Pulmonary artery endothelial cell (primary cell): Measurements from ENCODE around the gene FAM13A. TPM values are rescaled to one million over a fixed set of nuclear protein-coding genes. Genes with fewer than 3 reads are reported as not detected.

Experiments used
- DNase-seq: peaks from one replicate; pipeline ENCODE4 v3.0.0-alpha.2; 2011; ENCODE audit warnings: low read depth, low spot score
- total RNA-seq: library from RNA; depleted of rRNA; stranded (reverse); fragments of >200 nt; gene quantifications from 2 replicates; pipeline ENCODE4 v1.2.3, GENCODE V29; 2014

The FAM13A gene
- total RNA-seq, 1 donor from 2014 or later, result 4.0 TPM

DNA sequence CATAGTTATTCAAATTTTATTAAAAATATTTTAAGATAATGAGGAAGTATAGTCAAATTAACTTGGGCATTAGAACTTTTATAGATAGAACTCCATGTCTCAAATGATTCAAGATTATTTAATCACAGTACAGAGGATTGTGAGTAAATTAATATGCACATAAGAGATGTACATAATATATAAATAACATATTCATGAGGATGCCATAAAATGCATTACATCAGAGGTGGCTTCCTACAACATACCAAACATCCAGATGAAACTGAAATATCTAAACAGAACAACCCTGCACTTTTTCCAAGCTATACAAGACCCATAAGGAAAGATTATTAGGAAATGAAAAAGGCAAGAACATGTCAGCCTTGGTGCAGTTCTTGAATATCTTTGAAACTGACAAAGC, 268.1 kb downstream of the FAM13A start:
- no peak for DNase-seq

GRCh38 chr4:88788424-88788823, 268.6 kb downstream of the FAM13A start:
- no peak for DNase-seq

- DNase-seq, result no peak
Observed at GRCh38 chr4:88786011-88786410, 271.0 kb downstream of the FAM13A start.

GRCh38 chr4:88780389-88780788, 276.6 kb downstream of the FAM13A start:
- DNase-seq, result no peak

DNA sequence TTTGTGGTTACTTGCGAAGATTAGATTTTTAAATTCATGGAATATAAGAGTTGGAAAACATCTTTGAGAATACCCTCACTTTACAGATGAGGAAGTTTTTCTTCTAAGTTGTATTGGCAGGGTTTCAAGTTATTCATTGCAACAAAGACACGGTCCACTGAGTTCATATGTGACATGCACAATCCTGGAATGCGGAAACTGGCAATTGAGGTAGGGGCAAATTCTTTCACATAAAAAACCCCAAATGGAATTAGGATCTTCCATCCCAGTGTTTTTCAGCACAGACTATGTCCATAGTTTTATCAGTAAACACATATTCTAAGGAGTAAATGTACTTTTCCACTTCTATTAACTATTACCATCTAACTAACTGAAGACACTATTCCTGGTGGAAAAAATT, 277.6 kb downstream of the FAM13A start:
- no peak for DNase-seq

- DNase-seq, result no peak
Observed at GRCh38 chr4:88775529-88775928, 281.5 kb downstream of the FAM13A start.

GRCh38 chr4:88775026-88775425, 282.0 kb downstream of the FAM13A start:
- DNase-seq, result no peak

GRCh38 chr4:88771883-88772450, 285.0 kb downstream of the FAM13A start:
- no peak for DNase-seq

GRCh38 chr4:88765729-88766128, 291.3 kb downstream of the FAM13A start:
- peak; percentile 40 for DNase-seq

- no peak for DNase-seq
Observed at GRCh38 chr4:88763075-88763474, 293.9 kb downstream of the FAM13A start.

GRCh38 chr4:88761861-88762523, 295.0 kb downstream of the FAM13A start:
- no peak for DNase-seq

GRCh38 chr4:88761342-88761741, 295.6 kb downstream of the FAM13A start:
- no peak for DNase-seq

DNA sequence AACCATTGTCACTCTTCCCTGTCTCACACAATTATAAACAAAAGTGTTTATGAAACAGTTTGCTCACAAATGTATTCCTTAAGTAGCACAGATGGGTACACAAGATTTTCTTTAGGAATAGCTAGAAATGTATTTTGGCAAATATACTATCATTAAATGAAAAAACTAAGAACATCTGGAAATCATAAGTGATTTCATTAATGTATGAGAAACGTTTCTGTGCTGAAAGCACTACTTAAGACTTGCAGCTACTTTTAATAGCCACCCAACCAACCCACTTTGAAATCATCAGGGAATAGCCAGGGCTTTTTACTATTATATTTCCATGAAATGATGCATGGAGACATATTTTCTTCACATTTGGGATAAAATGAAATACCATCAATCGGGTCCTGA, 297.1 kb downstream of the FAM13A start:
- DNase-seq, result no peak

DNA sequence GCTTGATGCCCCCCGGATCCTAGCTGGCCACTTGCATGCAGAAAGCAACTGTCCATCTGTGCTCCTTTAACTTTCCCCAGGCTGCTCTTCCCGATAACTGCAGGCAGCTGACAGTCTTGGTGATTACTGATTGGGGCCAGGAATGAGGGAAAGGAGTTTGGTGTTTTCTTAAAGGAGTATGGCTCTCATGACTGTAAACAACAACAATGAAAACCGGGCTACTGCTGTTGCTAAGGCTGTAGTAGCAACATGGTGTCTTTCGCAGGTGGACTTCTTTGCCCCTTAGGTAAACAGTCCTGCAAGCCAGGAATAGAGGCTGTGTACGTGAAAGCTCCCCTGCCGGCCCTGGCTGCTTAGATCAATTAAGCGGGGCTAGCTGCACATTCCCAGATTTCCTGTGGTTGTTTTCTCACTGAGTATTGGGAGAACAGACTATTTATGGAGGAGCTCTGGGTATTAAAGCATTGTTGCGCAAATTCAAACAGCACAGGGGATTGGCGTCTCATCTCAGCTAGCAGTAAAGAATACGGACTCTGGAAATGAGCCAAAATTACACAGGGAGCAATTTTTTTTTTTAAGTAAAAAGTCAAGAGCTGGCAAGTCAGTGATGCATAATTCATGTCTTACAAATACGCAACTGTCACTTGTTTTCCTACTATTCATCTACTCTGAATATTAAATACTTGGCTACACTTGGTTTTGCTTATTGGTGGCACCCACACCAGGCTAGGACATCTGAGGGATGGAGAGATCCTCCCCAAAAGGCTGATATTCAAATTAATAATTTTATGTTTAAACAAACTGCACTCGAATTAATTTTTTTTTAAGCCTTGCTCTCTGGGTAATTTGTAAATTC, 297.7 kb downstream of the FAM13A start:
- no peak for DNase-seq

GRCh38 chr4:88758264-88758663, 298.7 kb downstream of the FAM13A start:
- DNase-seq, result no peak

DNA sequence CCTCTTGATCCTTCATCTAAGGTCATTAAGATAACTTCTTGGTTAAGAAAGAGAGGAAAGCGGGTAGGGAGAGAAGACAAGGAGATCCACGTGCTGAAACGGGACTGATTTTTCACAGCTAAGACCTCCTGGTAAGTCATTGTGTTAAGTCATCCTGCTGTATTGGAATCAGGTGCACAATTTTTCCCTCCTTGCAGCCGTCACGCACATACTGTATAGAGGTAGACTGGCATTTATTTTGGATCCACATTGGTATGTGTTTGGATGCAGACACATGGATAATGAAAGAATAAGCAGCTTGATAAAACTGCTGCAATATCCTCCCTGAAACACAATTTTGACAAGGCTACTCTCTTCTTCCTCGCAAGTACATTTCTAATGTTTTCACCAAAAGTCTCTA, 299.2 kb downstream of the FAM13A start:
- no peak for DNase-seq

DNA sequence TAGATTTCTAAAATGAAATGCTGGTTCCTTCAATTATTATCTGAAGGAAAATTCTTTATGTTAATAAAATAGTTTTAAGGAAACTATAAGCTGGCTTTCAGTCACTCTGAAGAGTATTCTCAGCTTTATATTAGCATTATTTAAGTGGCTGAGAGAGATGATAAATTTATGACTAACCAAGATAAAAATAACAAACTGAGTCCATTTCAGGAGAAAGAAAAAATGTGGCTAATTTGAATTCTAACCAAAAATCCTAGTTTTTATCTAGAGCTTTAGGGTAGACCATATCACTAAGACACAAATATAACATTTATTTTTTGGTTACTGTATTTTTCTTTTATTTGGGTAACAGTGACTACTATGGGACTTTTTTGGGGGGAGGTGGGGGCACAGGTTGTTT, 299.9 kb downstream of the FAM13A start:
- no peak for DNase-seq

GRCh38 chr4:88756149-88756548, 300.8 kb downstream of the FAM13A start:
- no peak for DNase-seq

- DNase-seq, result no peak
Observed at GRCh38 chr4:88755454-88755853, 301.5 kb downstream of the FAM13A start.

GRCh38 chr4:88754796-88755195, 302.2 kb downstream of the FAM13A start:
- no peak for DNase-seq

- no peak for DNase-seq
Observed at GRCh38 chr4:88753658-88754571, 303.1 kb downstream of the FAM13A start.

- DNase-seq, result no peak
Observed at GRCh38 chr4:88752754-88753153, 304.2 kb downstream of the FAM13A start.
